NT2/D1 (cell line): ENCODE results near the gene KLHL29.

ENCODE experiments used
- SUZ12 ChIP-seq: IDR thresholded peaks from 2 replicates; pipeline ENCODE4 v1.6.1; 2011; ENCODE audit not compliant: insufficient read length, insufficient read depth; ENCODE audit errors: extremely low read depth
- YY1 ChIP-seq: IDR thresholded peaks from 2 replicates; pipeline ENCODE4 v1.6.1; 2011; ENCODE audit not compliant: insufficient read length, insufficient read depth
- ZNF274 ChIP-seq: IDR thresholded peaks from 2 replicates; pipeline ENCODE4 v1.6.1; 2011; ENCODE audit warnings: mild to moderate bottlenecking, low read depth, low read length

GRCh38 chr2:23508066-23508390 is 123.0 kb downstream of the KLHL29 start:
- TF ChIP-seq YY1 (no peak), ZNF274 (no peak), SUZ12 (no peak)
